Measurements from ENCODE around the gene VLDLR. TPM values are rescaled to one million over a fixed set of nuclear protein-coding genes. Genes with fewer than 3 reads are reported as not detected.

VLDLR gene
- total and polyA plus RNA-seq, 2 of the 8 experiments (the other 6 are each of a cell fraction or from before 2014, with no cell fraction given) = 24.2 to 49.1 TPM

GRCh38 chr9:2641033-2641432 is 19.4 kb downstream of the VLDLR start:
- no peaks in the 10 kb centered on the region for H3K9me3 ChIP-seq (ENCODE audit: insufficient read depth in 2 of 2, low read depth in 1 of 2, low read length in 1 of 2)
- H2BK5ac ChIP-seq (ENCODE audit: low read depth, low read length) = no peak overlapping the region
- FAIRE-seq (no peak), DNase-seq (ENCODE audit: low read depth in 1 of 2, low spot score in 2 of 2) (no peak)
- no peaks in the 10 kb centered on the region for H3K79me2 ChIP-seq (ENCODE audit: control insufficient read depth in 1 of 2, insufficient read depth in 2 of 2, low read length in 2 of 2)
- no peak overlapping the region for H2AK5ac ChIP-seq (ENCODE audit: low read depth, low read length)
- no peaks in the 10 kb centered on the region for H3K4me1 ChIP-seq (replicated peaks in 1 of 4; ENCODE audit: control insufficient read depth in 3 of 4, insufficient read depth in 4 of 4, low read length in 3 of 4)
- no peak overlapping the region for H2BK120ac ChIP-seq (replicated peaks; ENCODE audit: low read depth, low read length)
- H2BK20ac ChIP-seq (ENCODE audit: low read length) = no peak overlapping the region
- H4K20me1 ChIP-seq (replicated peaks in 1 of 2; ENCODE audit: control insufficient read depth in 1 of 2, insufficient read depth in 2 of 2, low read length in 2 of 2) = no peaks in the 10 kb centered on the region
- CTCF ChIA-PET (ENCODE audit: partially characterized antibody) = interaction anchor here (0.6 kb wide), 1 partner anchor 442 kb away, joined by 3 read pairs; no protein-coding TSS in a partner anchor
- WGBS, 2 experiments (ENCODE audit: extremely low coverage in 1 of 2, insufficient coverage in 1 of 2, insufficient read length in 1 of 2, insufficient replicate concordance in 2 of 2, low coverage in 1 of 2, low lambda C conversion rate in 2 of 2, missing lambda C conversion rate in 1 of 2) = 91% methylated on average over 8 of the region's 8 CpGs; no CpG with 5 or more reads in 1 of the 2 experiments
- H2BK15ac ChIP-seq (ENCODE audit: low read length) = no peak overlapping the region
- H4K5ac ChIP-seq (ENCODE audit: insufficient read length, low read depth, low read length) = no peak overlapping the region
- H3K4me3 ChIP-seq (ENCODE audit: extremely low read depth in 1 of 4, insufficient read depth in 2 of 4, low read depth in 3 of 4, low read length in 4 of 4) = no peak overlapping the region
- no peak overlapping the region for H3K56ac ChIP-seq (replicated peaks; ENCODE audit: insufficient read length, low read depth, low read length)
- no peaks in the 10 kb centered on the region for H3K79me1 ChIP-seq (ENCODE audit: low read depth, low read length)
- H3K9ac ChIP-seq (replicated peaks in 1 of 4; ENCODE audit: extremely low read depth in 1 of 4, low read depth in 3 of 4, low read length in 3 of 4) = no peak overlapping the region
- H3K4ac ChIP-seq (replicated peaks; ENCODE audit: insufficient read length, low read depth, low read length) = no peak overlapping the region
- POLR2A ChIA-PET (ENCODE audit: partially characterized antibody) = no interaction called here
- H3K14ac ChIP-seq (ENCODE audit: insufficient read length) = no peak overlapping the region
- H3K27me3 ChIP-seq (replicated peaks in 1 of 4; ENCODE audit: control insufficient read depth in 3 of 4, extremely low read depth in 1 of 4, insufficient read depth in 3 of 4, low read length in 3 of 4) = no peaks in the 10 kb centered on the region; a peak in 1 of 7 replicates
- no peak overlapping the region for H4K91ac ChIP-seq (replicated peaks; ENCODE audit: insufficient read length, low read length)
- peaks cover 28 to 81% (median 65%) of the 10 kb centered on the region in 4 experiments for H3K36me3 ChIP-seq (ENCODE audit: control insufficient read depth in 2 of 4, insufficient read depth in 4 of 4, low read length in 3 of 4)
- H3K4me2 ChIP-seq (ENCODE audit: insufficient read depth in 1 of 2, low read depth in 2 of 2, low read length in 2 of 2) = no peak overlapping the region
- H2AFZ ChIP-seq (ENCODE audit: low read length) = no peak overlapping the region
- no peak overlapping the region for H3K27ac ChIP-seq (ENCODE audit: low read depth, low read length)
- no peak overlapping the region for H2BK12ac ChIP-seq (ENCODE audit: low read depth, low read length)
- no peak overlapping the region for H4K8ac ChIP-seq (ENCODE audit: extremely low read depth, insufficient read depth, low read length)
- no peak overlapping the region for H3K18ac ChIP-seq (ENCODE audit: extremely low read depth, low read length)
- no peak overlapping the region for H3K23ac ChIP-seq (ENCODE audit: insufficient read length)
- no peaks in the 10 kb centered on the region for H3K23me2 ChIP-seq (ENCODE audit: low read depth, low read length)
- no peak for TF ChIP-seq CTCF (IDR thresholded peaks at IDR 0.05; ENCODE audit: control extremely low read depth in 1 of 3, insufficient read depth in 1 of 3, low read depth in 1 of 3, low read length in 3 of 3)
- TF ChIP-seq SP2 (IDR thresholded peaks at IDR 0.05; ENCODE audit: low read length) = no peak
- TF ChIP-seq KDM5A (IDR thresholded peaks at IDR 0.05; ENCODE audit: low read length) = no peak
